Measurements from ENCODE around the gene ADGRF5. TPM values are rescaled to one million over a fixed set of nuclear protein-coding genes. Genes with fewer than 3 reads are reported as not detected.
A peak's percentile ranks its signal among the peaks of the same experiment; 100 is the strongest.

Gene ADGRF5
- total and polyA plus RNA-seq, 11 donors = 24.5 to 89.6 (median 46.8) TPM

DNA sequence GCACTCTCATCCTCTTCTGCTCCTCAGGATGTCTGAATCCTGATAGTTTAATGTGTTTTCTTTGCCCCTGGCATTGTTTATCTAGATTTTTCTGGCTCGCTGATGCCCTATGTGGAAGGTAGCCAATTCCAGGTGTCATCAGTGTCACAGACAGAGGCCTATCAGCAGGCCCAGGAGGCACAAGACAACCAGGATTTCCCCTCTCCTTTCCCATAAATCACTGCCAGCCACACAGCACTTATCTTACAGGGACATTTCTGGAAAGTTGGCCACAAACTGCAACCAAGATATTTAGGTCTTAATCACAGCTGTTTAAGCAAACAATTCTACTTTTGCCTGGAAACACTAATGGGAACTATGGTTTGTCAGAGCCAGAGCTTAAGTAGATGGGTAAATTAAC is 28.1 kb downstream of the ADGRF5 start:
- peak overlapping the region in 2 of 12 donors; percentile 7 to 44 for H3K27ac ChIP-seq
- no peak for TF ChIP-seq POLR2A (IDR thresholded peaks at IDR 0.05)
- ATAC-seq (peak in 1 of 4 donors; percentile 48), DNase-seq (no peak)
- H3K36me3 ChIP-seq = peaks cover 0 to 37% (median 0%) of the 10 kb centered on the region in 9 donors
- WGBS, 4 donors = 51 to 72% (median 66%) methylated on average over 1 of the region's 1 CpG
- H3K9me3 ChIP-seq = no peaks in the 10 kb centered on the region
- intact Hi-C loops (cut with DNase I) = loop anchor here in 1 of 10 donors (10.0 kb wide), 1 partner anchor 91 kb away; no protein-coding TSS in a partner anchor
- no peaks in the 10 kb centered on the region for H3K27me3 ChIP-seq
- no peak overlapping the region for H3K4me3 ChIP-seq
- peaks cover 0 to 46% (median 24%) of the 10 kb centered on the region in 12 donors for H3K4me1 ChIP-seq

DNA sequence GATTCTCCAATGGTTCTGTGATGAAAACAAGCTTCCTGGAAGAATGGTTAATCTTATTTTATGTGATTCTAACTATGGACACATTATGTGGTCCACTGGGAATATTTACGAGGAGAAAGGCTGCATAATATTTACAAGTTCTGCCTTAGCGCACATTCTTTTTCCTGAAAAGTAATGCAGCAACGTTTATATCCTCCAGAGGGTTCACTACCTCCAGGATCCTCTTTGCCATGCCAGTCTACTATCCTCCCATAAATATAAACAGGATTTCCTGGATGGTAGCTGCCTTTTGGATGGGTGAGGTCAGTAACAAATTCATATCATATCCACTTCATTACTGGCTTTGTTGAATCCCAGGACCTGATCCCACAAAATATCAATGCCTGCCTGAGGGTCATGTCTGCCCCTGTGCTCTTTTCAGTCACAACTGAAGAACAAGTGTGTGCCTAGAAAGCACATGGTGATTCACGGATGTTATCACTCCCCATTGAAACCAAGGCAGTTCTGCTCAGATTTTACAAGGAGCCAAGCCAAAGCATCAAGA is 30.4 kb downstream of the ADGRF5 start:
- intact Hi-C loops (cut with DNase I) = loop anchor here in 1 of 10 donors (10.0 kb wide), 1 partner anchor 93 kb away; no protein-coding TSS in a partner anchor
- Histone ChIP-seq H3K27ac (peak overlapping the region in 1 of 12 donors; percentile 11), H3K9me3 (no peaks in the 10 kb centered on the region), H3K27me3 (no peaks in the 10 kb centered on the region), H3K4me1 (peaks cover 0 to 36% (median 17%) of the 10 kb centered on the region in 12 donors), H3K4me3 (no peak overlapping the region), H3K36me3 (peaks cover 0 to 46% (median 4%) of the 10 kb centered on the region in 9 donors)
- TF ChIP-seq CTCF (IDR thresholded peaks at IDR 0.05) (no peak), POLR2A (IDR thresholded peaks at IDR 0.05) (no peak)
- WGBS, 4 donors = 22 to 47% (median 42%) methylated on average over 4 of the region's 4 CpGs
- ATAC-seq (no peak), DNase-seq (no peak)

DNA sequence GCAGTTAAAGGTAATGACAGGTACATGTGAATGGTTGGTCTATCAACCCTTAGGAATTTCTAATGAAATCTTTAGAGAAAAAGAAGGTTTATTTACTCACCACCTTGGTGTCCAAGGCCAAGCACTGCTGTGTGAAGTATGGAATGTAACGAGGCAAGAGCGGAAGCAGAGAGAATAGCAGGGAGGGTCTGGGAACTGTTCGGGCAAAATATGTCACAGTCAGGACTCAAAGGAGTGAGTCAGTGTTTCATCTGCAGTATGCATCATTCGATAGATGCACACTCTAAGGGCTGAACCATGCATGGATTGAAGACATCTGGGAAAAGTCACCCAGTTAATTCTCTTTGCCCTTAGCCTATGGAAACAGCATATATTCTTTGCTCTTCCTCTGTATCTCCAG is 33.2 kb downstream of the ADGRF5 start:
- intact Hi-C loops (cut with DNase I) = no loop called here
- no peak for TF ChIP-seq POLR2A (IDR thresholded peaks at IDR 0.05)
- no peak for DNase-seq
- WGBS, 4 donors = 83 to 91% (median 88%) methylated on average over 4 of the region's 4 CpGs
- Histone ChIP-seq H3K27me3 (no peaks in the 10 kb centered on the region), H3K4me3 (no peak overlapping the region), H3K36me3 (peaks cover 0 to 64% (median 9%) of the 10 kb centered on the region in 9 donors), H3K9me3 (no peaks in the 10 kb centered on the region), H3K4me1 (peaks cover 0 to 13% (median 3%) of the 10 kb centered on the region in 12 donors), H3K27ac (no peak overlapping the region)
- no peak for ATAC-seq

DNA sequence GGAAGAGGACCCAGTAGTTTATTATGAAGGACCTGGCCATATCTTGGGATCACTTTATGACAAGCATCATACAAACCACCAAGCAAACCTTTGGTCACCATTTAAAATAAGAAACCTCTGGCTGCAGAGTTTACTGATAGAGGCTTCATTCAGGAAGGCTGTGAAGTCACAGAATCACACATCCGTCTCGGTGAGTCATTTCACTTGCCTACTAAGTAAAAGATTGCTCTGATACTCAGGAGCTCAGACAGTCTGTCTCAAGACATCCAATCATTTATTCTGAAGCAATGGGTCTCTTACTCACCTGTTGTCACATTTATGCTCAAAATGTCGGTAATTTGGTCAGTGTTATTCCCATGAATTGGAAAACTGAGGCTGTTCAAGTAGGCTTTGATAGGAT is 33.7 kb downstream of the ADGRF5 start:
- no peak overlapping the region for H3K27ac ChIP-seq
- H3K9me3 ChIP-seq = no peaks in the 10 kb centered on the region
- ATAC-seq (no peak), DNase-seq (no peak)
- intact Hi-C loops (cut with DNase I) = no loop called here
- peaks cover 0 to 66% (median 14%) of the 10 kb centered on the region in 9 donors for H3K36me3 ChIP-seq
- 46 to 57% (median 52%) methylated on average over 3 of the region's 3 CpGs for WGBS, 4 donors
- H3K27me3 ChIP-seq = no peaks in the 10 kb centered on the region
- H3K4me1 ChIP-seq = peaks cover 0 to 11% (median 0%) of the 10 kb centered on the region in 12 donors
- H3K4me3 ChIP-seq = no peak overlapping the region
- no peak for TF ChIP-seq POLR2A (IDR thresholded peaks at IDR 0.05)
- TF ChIP-seq CTCF (IDR thresholded peaks at IDR 0.05) = no peak

- WGBS, 4 donors = 74 to 90% (median 75%) methylated on average over 2 of the region's 2 CpGs
- Histone ChIP-seq H3K36me3 (peaks cover 0 to 99% (median 36%) of the 10 kb centered on the region in 9 donors), H3K27ac (no peak overlapping the region), H3K4me1 (no peaks in the 10 kb centered on the region), H3K4me3 (no peak overlapping the region), H3K9me3 (no peaks in the 10 kb centered on the region), H3K27me3 (no peaks in the 10 kb centered on the region)
- no peak for DNase-seq
- TF ChIP-seq CTCF (IDR thresholded peaks at IDR 0.05) (no peak), POLR2A (IDR thresholded peaks at IDR 0.05) (no peak)
- intact Hi-C loops (cut with DNase I) = no loop called here
- ATAC-seq = no peak
Measured at GRCh38 chr6:46882645-46883044, 39.1 kb downstream of the ADGRF5 start.

Data from heart left ventricle (tissue), 16 donors.